Measurements from ENCODE around the gene PRLH. TPM values are rescaled to one million over a fixed set of nuclear protein-coding genes. Genes with fewer than 3 reads are reported as not detected.
A peak's percentile ranks its signal among the peaks of the same experiment; 100 is the strongest.

PRLH gene
- total RNA-seq, 1 experiment from 2014 or later = not detected

- TF ChIP-seq, protein P1, sequence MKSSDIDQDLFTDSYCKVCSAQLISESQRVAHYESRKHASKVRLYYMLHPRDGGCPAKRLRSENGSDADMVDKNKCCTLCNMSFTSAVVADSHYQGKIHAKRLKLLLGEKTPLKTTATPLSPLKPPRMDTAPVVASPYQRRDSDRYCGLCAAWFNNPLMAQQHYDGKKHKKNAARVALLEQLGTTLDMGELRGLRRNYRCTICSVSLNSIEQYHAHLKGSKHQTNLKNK (CRISPR knock-in tag; IDR thresholded peaks at IDR 0.05) = no peak
Measured at GRCh38 chr2:237572742-237573101, 6.3 kb downstream of the PRLH start (continued).

- ChIA-PET POLR2A (interaction anchor here (0.6 kb wide), 1 partner anchor 30 kb away, joined by 3 read pairs; no protein-coding TSS in a partner anchor), CTCF (interaction anchor here (0.6 to 7.1 kb wide), 13 partner anchors 10 to 152 kb away, joined by 3 to 385 read pairs (median 36); partner anchors contain the start of gene RAB17)
- Mint-ChIP-seq H3K27me3 (ENCODE audit: low read depth) (no peaks in the 10 kb centered on the region), H3K4me1 (peaks cover 41% of the 10 kb centered on the region), H3K4me3 (no peak overlapping the region), H3K9me3 (peaks cover 3% of the 10 kb centered on the region), H3K27ac (peak overlapping the region; percentile 85), H3K36me3 (peaks cover 22% of the 10 kb centered on the region)
- ATAC-seq (no peak), DNase-seq (ENCODE audit: low spot score) (no peak)
- TF ChIP-seq E2F1 (CRISPR knock-in tag; IDR thresholded peaks at IDR 0.05) (no peak), E2F4 (CRISPR knock-in tag; IDR thresholded peaks at IDR 0.05; ENCODE audit: borderline replicate concordance, low read depth) (no peak), OVOL2 (CRISPR knock-in tag; IDR thresholded peaks at IDR 0.05; ENCODE audit: borderline replicate concordance) (no peak), NR3C1 (CRISPR knock-in tag; conservative IDR thresholded peaks at IDR 0.05; ENCODE audit: low read depth) (no peak), E2F5 (CRISPR knock-in tag; IDR thresholded peaks at IDR 0.05) (no peak), FOXP1 (CRISPR knock-in tag; IDR thresholded peaks at IDR 0.05; ENCODE audit: borderline replicate concordance) (no peak), ETV6 (CRISPR knock-in tag; IDR thresholded peaks at IDR 0.05) (no peak), GRHL2 (CRISPR knock-in tag; IDR thresholded peaks at IDR 0.05; ENCODE audit: insufficient replicate concordance, severe bottlenecking) (no peak), FOXK1 (CRISPR knock-in tag; IDR thresholded peaks at IDR 0.05) (no peak), MLX (CRISPR knock-in tag; IDR thresholded peaks at IDR 0.05) (no peak), CREM (CRISPR knock-in tag; IDR thresholded peaks at IDR 0.05) (no peak), ZNF532 (CRISPR knock-in tag; IDR thresholded peaks at IDR 0.05; ENCODE audit: borderline replicate concordance) (no peak), NFYB (CRISPR knock-in tag; conservative IDR thresholded peaks at IDR 0.05; ENCODE audit: low read depth) (no peak), ZNF232 (CRISPR knock-in tag; IDR thresholded peaks at IDR 0.05) (no peak), ZNF671 (CRISPR knock-in tag; IDR thresholded peaks at IDR 0.05) (no peak)
- TF ChIP-seq, protein P2, sequence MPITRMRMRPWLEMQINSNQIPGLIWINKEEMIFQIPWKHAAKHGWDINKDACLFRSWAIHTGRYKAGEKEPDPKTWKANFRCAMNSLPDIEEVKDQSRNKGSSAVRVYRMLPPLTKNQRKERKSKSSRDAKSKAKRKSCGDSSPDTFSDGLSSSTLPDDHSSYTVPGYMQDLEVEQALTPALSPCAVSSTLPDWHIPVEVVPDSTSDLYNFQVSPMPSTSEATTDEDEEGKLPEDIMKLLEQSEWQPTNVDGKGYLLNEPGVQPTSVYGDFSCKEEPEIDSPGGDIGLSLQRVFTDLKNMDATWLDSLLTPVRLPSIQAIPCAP (CRISPR knock-in tag; IDR thresholded peaks at IDR 0.05) = no peak
- TF ChIP-seq, protein P3, sequence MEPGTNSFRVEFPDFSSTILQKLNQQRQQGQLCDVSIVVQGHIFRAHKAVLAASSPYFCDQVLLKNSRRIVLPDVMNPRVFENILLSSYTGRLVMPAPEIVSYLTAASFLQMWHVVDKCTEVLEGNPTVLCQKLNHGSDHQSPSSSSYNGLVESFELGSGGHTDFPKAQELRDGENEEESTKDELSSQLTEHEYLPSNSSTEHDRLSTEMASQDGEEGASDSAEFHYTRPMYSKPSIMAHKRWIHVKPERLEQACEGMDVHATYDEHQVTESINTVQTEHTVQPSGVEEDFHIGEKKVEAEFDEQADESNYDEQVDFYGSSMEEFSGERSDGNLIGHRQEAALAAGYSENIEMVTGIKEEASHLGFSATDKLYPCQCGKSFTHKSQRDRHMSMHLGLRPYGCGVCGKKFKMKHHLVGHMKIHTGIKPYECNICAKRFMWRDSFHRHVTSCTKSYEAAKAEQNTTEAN (CRISPR knock-in tag; IDR thresholded peaks at IDR 0.05) = no peak
- TF ChIP-seq, protein P4, sequence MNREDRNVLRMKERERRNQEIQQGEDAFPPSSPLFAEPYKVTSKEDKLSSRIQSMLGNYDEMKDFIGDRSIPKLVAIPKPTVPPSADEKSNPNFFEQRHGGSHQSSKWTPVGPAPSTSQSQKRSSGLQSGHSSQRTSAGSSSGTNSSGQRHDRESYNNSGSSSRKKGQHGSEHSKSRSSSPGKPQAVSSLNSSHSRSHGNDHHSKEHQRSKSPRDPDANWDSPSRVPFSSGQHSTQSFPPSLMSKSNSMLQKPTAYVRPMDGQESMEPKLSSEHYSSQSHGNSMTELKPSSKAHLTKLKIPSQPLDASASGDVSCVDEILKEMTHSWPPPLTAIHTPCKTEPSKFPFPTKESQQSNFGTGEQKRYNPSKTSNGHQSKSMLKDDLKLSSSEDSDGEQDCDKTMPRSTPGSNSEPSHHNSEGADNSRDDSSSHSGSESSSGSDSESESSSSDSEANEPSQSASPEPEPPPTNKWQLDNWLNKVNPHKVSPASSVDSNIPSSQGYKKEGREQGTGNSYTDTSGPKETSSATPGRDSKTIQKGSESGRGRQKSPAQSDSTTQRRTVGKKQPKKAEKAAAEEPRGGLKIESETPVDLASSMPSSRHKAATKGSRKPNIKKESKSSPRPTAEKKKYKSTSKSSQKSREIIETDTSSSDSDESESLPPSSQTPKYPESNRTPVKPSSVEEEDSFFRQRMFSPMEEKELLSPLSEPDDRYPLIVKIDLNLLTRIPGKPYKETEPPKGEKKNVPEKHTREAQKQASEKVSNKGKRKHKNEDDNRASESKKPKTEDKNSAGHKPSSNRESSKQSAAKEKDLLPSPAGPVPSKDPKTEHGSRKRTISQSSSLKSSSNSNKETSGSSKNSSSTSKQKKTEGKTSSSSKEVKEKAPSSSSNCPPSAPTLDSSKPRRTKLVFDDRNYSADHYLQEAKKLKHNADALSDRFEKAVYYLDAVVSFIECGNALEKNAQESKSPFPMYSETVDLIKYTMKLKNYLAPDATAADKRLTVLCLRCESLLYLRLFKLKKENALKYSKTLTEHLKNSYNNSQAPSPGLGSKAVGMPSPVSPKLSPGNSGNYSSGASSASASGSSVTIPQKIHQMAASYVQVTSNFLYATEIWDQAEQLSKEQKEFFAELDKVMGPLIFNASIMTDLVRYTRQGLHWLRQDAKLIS (CRISPR knock-in tag; IDR thresholded peaks at IDR 0.05; ENCODE audit: borderline replicate concordance) = no peak
Measured at GRCh38 chr2:237573721-237574415, 7.5 kb downstream of the PRLH start.
